Central memory CD4-positive, alpha-beta T cell (primary cell): Measurements from ENCODE around the gene GPC6.

Source experiments
- DNase-seq: peaks from one replicate; pipeline ENCODE4 v3.0.0; 2022

Gene GPC6

DNA sequence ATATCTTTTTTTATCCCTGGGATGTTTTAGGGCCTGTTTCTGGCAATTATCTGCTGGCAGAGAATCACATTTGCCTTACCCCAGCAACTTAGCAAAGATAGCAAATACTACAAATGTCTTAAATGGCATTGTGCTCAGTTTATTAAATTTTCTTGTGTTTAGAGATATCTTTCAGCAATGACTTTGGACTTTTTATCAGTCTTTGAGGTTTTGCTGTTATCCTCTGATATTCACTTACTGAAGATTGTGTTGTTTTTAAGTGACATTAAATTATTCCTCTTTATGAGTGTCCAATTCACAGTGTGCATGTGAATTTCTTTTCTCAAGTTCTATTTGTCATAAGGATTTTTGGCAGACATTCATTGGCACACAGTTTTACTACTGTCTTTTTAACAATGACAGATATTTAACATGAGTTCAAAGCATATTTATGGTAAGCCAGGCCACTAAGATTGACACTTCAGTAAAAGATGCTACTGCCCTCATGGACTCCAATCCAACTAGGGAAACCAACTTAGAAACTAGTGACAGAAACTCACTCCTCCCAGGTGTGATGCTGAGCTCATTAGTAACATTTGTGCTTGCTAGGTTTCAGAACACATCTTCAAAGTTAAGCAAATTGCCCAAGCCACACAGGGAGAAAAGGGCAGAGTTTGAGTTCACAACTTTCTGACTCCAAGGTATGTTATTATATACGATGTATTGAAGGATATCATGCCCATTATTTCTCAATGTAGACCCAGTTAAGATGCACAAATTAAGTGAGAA is 481.9 kb downstream of the GPC6 start:
- no peak for DNase-seq

DNA sequence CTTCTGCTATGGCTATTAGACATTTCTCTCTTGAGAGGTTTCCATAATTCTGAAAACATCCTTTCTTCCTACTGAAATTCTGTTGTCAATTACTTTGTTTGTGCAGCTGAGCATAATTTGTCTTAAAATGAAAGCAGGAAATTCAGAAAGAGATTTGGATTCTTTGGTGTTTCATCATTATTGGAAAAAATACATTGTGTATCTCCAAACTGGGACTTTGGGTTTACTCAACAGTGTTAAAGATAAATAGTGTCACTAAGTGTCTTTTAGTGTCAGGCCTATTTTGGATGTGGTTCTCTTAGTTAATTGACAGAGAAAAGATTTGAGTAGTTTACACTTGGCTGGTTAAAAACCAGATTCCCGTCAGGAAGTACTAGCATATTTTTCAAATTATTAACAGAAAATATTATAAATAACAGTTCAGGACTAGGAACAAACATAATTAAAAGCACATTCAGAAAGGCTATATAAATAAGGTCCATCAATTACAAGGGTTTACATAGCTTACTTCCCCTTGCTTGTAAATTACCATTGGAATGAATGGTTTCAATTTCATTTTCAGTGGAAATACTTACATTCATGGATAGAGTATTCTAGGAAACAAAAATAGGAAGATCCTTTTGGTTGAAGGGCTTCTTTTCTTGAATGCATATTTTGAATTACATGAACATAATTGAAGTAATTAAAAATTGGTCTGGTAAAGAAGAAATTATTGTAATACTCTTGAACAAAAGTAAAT is 483.1 kb downstream of the GPC6 start:
- DNase-seq: no peak

DNA sequence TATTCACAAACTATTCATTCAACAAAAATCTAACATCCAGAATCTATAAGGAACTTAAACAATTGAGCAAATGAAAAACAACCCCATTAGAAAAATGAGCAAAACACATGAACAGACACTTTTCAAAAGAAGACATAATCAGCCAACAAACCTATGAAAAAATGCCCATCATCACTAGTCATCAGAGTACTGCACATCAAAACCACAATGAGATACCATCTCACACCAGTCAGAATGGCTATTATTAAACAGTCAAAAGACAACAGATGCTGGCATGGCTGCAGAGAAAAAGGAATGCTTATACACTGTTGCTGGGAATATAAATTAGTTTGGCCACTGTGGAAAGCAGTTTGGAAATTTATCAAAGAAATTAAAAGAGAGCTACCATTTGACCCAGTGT is 487.6 kb downstream of the GPC6 start:
- no peak for DNase-seq

DNA sequence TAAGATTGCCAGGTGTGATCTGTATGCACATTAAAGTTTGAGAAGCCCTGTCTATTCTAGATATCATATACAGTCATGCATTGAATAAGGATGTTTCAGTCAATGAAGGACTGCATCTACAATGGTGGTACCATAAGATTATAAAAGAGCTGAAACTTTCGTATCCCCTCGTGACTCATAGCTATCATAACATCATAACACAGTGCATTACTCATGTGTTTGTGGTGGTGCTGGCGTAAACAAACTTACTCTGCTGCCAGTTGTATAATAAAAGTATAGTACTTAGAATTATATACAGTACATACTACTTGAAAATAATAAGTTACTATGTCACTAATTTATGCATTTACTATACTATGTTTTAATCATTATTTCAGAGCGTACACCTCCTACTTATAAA is 489.3 kb downstream of the GPC6 start:
- DNase-seq: no peak

DNA sequence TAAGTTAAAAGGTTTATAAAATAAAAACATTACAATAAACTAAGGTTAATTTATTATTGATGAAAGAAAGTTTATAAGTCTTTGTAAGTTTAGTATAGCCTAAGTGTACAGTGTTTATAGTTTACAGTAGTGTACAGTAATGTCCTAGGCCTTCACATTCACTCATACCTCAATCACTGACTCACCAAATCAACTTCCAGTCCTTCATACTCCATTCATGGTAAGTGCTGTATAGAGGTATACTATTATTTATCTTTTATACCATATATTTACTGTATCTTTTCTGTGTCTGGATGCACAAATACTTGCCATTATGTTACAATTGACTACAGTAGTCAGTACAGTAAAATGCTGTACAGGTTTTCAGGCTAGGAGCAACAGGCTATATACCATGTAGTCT is 490.0 kb downstream of the GPC6 start:
- no peak for DNase-seq

DNA sequence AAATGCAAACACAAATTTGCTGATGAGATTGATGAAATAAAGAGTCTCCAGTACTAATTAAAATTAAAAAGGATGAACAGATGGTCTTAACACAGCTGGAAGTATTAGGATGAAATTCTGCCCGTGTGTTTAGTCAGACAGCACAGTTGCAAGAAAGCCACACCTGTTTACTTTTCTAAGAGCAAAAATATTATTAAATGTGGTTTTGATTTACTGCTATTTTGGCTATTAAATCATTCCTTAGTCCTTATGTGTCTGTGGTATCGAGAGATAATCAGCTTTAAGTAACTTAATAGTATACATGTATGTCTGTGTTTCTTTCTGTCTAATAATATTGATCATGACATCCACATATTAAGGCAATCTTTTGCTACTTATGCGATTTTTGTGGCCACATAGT is 494.9 kb downstream of the GPC6 start:
- no peak for DNase-seq

DNA sequence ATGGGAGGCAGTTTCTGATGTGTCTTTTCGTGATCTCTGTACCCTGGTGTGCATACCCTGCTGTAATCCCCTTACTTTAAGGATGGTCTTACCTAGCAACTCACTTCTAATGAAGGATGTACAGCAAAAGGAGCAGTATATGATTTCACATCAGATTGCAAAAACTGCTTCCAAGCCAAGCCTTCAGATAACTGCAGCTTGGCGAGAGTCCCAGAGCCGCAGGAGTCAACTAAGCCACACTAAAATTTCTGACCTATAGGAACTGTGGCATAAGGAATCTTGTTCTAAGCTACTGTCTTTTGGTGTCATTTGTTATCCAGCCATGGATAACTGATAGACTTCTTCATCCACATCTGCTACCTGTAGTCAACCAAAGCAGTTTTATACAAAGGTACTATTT is 496.7 kb downstream of the GPC6 start:
- DNase-seq: no peak

DNA sequence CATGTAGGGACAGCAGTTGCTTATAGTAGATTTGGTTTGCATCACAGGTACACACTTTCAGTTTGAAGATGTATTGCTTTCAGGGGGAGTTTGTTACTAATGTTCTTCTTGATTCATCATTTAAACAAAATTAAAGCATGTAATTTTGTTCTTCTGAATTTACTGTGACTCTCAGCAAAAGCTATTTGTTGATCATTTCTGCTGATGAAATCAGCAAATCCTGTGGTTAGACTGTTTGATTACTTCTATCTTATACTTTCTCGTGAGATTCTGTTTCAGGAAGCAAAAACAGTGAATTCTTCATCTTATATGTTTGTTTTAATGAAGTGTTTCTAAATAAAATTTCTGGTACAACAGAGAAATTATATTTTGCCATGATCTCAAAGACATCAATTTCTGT is 497.6 kb downstream of the GPC6 start:
- no peak for DNase-seq

DNA sequence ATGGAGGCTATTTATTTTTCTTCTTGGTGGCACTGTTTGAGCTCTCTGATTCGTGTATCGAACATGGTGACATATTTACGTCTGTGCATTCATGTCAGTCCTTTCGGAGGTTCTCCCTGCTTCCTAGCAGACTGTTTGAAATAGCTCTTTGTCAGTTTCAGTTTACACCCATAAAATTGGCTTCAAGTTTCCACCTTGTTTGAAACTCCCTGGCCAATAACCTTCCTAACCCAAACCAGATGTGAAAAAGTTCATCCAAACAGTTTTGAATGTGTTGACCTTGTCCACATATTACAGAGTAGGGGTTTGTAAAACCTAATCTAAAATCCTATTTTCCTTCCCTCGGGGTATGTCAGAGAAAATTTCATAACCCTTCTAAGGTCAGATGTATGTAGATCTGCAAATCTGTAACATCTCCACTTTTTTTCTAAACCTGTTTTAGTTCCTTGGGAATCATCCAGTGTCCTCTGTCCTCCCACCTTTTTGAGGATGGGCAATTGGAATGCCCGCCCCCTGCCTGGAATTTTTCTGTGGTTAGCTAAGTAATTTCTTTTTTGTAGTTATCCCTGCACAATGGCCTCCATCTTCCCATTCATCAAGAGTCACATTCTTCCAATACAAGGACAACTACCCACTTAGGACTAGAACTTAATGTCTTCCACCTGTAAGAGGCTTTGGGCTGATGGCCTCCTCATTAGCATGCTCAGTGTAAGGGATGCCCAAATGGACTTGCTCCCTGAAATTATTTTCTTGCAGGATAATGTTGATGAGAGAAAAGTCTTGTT is 499.8 kb downstream of the GPC6 start:
- DNase-seq: no peak

DNA sequence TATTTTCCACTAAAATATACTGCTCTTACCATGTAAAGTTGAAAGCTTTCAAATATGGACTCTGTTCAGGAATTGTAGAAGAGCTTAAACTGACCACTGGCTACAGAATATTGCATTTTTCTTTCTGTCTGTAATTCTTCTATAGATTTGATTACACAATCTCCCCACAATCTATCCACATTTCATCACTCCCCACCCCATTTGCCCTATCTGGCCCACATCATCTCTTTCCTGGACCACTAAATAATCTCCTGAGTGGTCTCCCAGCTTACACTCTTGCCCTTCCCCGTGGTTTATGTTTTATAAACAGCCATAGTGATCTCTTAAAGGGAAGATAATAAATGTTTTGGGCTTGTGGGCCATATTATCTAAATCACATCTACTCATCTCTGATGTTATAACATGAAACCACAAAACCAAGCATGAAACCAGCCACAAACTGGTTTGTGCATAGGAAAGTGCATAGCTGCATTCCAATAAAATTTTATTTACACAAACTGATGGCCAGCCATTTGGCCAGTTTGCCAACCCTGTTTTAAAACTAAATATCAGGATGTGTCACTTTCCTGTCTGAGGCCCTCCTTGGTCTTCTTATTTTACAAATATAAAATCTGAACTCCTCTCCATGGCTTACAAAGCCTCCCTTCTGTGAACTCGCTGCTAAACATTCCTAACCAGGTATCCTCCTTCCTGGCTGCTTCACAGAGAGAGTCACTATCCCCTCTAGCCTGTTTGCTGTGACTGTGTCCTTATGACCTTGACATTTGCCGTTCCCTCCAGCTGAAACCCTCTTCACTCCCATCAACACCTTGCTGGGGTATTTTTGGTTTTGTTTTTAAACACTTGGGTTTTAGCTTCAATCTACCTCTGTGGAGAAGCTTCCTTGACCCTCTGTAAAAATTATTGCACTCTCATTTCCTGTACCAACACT is 500.9 kb downstream of the GPC6 start:
- no peak for DNase-seq

DNA sequence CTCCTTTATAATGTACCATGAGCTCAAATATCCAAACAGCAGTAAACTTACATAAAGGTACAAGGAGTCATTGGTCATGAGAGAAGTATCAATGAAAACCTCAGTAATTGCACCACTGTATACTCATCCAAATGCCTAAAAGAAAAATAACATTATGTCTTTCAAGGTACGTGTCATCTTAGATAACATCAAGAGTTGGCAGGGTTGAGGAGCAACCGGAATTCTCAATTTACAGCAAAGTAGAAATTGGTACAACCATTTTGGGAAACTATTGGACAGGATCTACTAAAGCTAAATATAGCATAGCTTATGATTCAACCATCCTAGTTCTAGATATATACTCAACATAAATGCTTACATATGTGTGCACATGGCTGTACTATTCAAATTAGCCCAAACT is 502.8 kb downstream of the GPC6 start:
- no peak for DNase-seq

DNA sequence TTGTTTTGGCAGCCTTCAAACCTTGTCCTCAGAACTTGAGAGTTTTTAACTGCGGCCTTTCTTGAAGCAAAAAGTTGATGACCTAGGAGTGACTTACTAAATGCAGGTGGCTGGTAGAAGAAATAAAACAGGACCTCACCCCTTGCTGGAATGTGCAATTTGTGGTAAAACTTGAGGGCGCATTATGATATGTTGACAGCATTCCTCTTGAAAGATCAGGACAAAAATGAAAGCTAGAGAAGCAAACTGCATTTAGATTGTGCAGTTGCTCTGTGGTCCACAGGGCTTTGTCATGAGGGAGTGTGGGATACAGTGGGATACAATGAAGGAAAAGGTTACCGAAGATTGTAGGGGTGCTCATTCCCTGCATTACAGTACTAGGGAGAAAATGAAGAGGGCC is 504.2 kb downstream of the GPC6 start:
- DNase-seq: no peak

DNA sequence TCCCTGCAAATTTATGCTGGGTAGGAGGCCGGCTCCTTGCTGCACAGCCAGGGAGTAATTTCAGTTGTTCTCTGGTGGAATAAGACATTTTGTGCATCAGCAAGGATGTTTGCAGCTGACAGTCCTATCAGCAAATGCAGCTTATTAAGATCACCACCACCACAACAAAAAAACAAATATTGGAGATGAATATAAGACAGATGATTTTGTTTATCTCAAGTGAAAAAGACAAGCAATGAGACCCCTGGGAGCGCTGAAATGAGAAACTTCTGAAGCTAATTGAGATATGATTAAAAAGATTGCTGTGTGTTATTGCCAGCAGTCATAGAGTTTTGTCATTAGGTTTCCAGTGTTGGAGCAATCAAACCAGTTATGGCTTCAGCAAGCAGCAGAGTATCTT is 505.6 kb downstream of the GPC6 start:
- no peak for DNase-seq

DNA sequence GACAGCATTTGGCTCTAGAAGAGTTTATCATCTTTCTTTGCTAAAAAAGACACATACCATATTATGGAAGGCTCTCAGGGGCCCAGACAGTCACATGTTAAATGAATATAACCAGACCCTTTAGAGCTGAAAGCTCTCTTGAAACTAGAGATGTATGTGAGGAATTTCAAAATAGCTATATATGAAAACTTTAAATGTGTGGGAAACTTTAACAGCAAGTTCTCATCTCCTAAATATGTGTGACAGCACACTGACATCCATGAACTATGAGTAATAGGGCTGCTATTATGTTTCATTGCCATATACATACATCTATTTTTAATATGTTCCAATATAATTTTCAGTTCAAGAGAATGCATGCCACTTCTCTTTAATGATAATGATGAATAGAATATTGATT is 509.5 kb downstream of the GPC6 start:
- no peak for DNase-seq

DNA sequence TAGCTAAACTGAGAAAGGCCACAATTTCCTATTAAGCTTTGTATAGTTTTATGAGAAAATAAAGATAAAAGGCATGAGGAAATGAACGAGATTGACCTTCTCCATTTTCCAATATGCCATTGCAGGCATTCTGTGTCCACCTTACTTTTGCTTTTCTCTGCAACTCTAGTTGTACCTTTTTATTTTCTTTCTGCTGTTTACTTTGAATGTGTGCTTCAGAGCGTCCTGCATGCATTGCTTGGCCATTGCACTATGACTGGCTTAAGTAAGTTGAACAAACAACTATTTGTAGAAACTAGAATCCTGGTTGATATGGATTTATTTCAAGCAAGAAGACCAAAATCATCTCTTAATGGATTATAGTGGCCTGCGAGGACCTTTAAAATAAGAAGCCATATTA is 510.3 kb downstream of the GPC6 start:
- DNase-seq: no peak

DNA sequence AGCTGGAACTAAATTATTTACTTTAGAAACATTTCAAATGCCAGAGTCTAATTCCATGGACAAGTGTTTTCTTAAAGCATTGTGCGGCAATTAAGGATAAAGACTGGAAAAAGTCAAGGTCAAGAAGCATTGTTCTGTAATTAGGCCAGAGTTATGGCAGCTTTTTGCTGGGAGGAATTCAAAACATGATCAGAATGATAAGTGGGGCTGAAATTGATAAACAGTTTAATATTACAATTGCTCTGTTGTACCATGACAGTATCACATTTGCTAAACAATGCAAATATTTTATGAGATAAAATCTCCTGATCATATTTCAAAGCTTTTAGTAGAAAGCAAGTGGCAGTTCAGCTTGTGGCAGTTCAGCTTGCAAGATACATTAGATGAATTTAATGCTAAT is 513.7 kb downstream of the GPC6 start:
- no peak for DNase-seq

DNA sequence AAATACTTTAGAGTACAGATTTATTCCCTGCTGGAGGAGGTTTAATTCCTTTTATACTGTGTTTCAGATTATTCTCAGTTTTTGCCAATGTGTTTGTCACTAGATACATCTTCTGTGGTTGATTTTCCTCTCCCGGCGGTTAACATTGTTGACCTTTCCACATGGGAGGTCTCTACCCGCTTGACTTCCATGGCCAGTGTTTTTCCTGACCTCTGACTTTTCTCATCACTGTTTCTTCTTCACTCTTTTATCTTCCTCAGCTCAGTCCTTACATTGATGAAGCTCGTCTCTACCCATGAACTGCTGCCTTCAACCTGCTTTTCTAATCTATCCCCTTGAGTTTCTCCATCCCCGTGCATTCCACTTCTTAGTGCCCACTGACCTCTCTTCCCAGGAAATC is 517.4 kb downstream of the GPC6 start:
- DNase-seq: no peak

DNA sequence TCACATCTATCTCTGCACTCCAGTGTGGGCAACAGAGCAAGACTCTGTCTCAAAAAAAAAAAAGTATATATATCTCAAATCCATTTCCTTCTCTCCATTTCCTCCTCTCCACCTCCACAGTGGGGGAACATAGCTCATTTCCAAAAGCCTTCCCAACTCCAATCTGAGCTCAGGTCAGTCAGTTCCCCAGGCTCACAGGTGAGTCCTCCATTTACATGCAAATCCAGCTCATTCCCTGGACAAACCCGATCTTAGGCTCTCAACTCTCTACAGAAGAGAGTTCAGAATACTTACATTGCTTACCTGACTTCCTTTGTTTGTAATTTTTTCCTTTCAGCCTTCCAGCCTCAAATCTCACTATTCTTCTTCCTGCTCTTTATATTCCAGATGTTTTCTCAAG is 518.3 kb downstream of the GPC6 start:
- no peak for DNase-seq

DNA sequence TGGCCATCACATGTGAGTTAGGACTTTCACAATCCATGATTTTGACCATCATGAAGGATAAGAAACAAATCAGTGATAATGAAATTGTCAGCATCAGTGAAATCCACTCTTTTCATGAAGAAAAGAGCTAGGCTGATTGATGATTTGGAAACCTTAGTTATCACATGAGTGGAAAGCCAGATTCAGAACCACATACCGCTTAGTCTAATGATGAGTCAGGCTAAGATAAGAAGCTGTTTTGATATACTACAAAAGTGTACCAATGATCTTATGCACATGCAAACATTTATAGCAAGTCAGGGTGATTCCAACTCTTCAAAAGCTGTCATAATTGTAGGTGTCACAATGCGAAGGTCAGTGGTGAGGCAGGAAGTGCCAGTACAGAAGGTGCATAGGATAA is 519.3 kb downstream of the GPC6 start:
- no peak for DNase-seq

DNA sequence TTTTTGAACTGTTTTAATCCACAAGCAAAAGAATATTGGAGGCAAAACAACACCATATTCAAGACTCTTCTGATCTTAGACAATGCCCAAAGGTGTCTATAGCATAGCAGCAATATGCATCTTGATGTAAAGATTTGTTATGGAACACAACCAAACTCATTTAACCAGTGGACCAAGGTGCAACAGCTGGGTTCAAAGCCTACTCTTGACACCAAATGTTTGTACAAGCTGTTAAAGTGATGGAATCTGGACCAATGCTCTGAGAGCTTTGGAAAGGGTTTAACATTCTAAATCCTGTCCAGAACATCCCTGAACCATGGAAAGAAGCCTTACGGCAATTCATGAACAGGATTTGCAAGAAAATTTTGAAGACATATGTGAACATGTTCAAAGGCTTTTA is 520.0 kb downstream of the GPC6 start:
- DNase-seq: no peak

DNA sequence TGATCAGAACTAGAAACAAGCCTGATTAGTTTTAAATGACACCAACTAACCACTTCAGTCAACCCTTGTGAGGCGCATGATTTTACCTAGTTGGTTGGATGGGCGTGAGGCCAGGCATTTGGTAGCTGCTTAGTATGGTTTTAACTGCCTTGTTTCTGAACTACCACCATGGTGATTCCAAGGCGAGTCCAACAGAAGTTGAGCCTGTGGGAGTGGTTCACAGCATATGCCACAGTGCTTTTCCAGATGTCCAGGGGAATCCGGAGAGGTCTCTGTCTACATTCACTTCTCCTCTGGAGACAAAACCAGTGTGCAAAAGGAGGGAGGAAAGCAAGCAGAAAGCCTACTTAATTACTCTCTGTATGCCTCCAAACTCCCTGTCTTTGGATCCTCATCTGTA is 524.1 kb downstream of the GPC6 start:
- no peak for DNase-seq

DNA sequence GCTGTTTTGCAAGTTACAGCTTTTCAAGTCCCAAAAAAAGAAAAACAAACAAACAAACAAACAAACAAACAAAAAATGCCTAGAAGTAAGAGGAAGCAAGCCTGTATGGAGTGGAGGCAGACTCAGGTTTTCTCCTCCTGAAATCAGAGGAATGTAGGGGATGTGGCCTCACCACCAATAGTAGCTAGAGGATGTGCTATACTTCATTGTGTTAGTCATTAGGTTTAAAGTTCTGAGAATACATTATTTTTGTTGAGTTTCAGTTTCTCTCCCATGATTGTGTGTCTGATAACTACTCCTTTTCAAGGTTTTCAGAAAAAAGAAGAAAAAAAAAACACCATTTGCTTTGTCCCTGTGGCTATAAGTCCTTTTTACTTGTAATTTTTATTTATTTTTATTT is 524.5 kb downstream of the GPC6 start:
- DNase-seq: no peak

DNA sequence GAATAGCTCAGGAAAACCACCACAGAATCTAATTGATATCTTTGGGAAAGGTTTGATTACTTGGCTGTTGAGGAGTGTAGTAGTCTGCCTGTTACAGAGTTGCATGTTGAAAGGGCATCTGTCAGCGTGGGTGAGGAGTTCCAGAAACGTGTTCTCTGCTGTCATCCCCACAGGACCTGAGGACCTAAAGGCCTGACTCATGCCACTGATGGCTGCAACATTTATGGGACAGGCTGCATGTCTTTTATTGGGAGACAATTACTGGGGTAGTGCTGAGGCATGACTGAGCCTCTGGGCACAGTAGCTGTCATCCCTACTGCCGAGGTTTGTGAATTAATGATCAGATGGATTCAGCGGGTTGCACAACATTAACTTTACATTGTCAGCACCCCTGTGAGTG is 525.9 kb downstream of the GPC6 start:
- DNase-seq: no peak
